Erythroblast (primary cell): Measurements from ENCODE around the gene AMIGO2.

Experiments
- GATA1 ChIP-seq: IDR thresholded peaks from 2 replicates; pipeline ENCODE4 v1.6.1; 2011; ENCODE audit warnings: low read depth, mild to moderate bottlenecking, control low read depth, low read length, moderate library complexity
- POLR2A ChIP-seq: IDR thresholded peaks from 2 replicates; pipeline ENCODE4 v1.6.1; 2011; ENCODE audit warnings: mild to moderate bottlenecking, low read length

DNA sequence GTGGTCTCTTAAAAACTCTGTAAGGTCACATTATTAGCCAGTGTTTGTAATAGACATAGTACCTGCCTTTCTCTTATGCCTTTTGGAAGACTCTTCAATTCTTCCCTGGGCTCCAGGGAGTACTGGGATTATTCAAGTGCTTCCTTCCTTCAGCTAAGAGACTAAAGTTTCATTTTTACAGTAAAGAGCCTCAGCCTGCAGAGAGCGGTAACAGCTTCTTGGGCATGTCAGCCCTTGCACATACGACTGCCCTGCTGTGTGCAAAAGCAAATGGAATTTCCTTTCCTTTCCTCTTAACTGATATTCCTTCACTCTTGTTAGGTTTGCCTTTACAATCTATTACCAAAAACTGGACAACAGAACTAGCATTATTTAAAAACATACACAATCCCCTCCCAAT, 32.9 kb upstream of the AMIGO2 start:
- TF ChIP-seq POLR2A = no peak
- no peak for TF ChIP-seq GATA1
